GM19035 (cell line): ENCODE data around the gene ANO4.
"Not testable (repeated sequence)": the region's sequence is repeated elsewhere in the genome, so short reads cannot be mapped to it uniquely, and the experiment has no call there.

ENCODE experiments used
- ATAC-seq: cut with Tn5 transposase; IDR thresholded peaks from one replicate; pipeline ENCODE4 v1.9.1; 2021; ENCODE audit not compliant: unreplicated experiment

Gene ANO4

GRCh38 chr12:101078536-101079285 lies 284.1 kb downstream of the ANO4 start:
- no peak for ATAC-seq

GRCh38 chr12:101082706-101083105 lies 288.1 kb downstream of the ANO4 start:
- no peak for ATAC-seq

GRCh38 chr12:101086490-101087135 lies 292.0 kb downstream of the ANO4 start:
- ATAC-seq, result no peak

GRCh38 chr12:101087920-101088319 lies 293.3 kb downstream of the ANO4 start:
- ATAC-seq, result no peak

- no peak for ATAC-seq
Measured at GRCh38 chr12:101089271-101089670, 294.7 kb downstream of the ANO4 start.

- not testable (repeated sequence) for ATAC-seq
Measured at GRCh38 chr12:101090222-101090621, 295.6 kb downstream of the ANO4 start.

- ATAC-seq, result no peak
Measured at GRCh38 chr12:101097829-101098580, 303.4 kb downstream of the ANO4 start.

GRCh38 chr12:101107032-101107763 lies 312.6 kb downstream of the ANO4 start:
- ATAC-seq, result no peak

GRCh38 chr12:101108130-101108529 lies 313.6 kb downstream of the ANO4 start:
- no peak for ATAC-seq

- no peak for ATAC-seq
Measured at GRCh38 chr12:101110866-101111265, 316.3 kb downstream of the ANO4 start.

GRCh38 chr12:101111441-101111840 lies 316.9 kb downstream of the ANO4 start:
- ATAC-seq, result no peak

- no peak for ATAC-seq
Measured at GRCh38 chr12:101115326-101115725, 320.8 kb downstream of the ANO4 start.

- ATAC-seq, result no peak
Measured at GRCh38 chr12:101116911-101117310, 322.3 kb downstream of the ANO4 start.

- no peak for ATAC-seq
Measured at GRCh38 chr12:101117842-101118241, 323.3 kb downstream of the ANO4 start.

GRCh38 chr12:101127521-101128219 lies 333.1 kb downstream of the ANO4 start:
- no peak for ATAC-seq

- not testable (repeated sequence) for ATAC-seq
Measured at GRCh38 chr12:101145777-101146431, 351.3 kb downstream of the ANO4 start.

GRCh38 chr12:101165319-101165718 lies 370.7 kb downstream of the ANO4 start:
- ATAC-seq, result no peak

GRCh38 chr12:101166866-101167265 lies 372.3 kb downstream of the ANO4 start:
- ATAC-seq, result no peak

GRCh38 chr12:101168001-101168400 lies 373.4 kb downstream of the ANO4 start:
- ATAC-seq, result no peak

- no peak for ATAC-seq
Measured at GRCh38 chr12:101172316-101172715, 377.7 kb downstream of the ANO4 start.
